Measurements from ENCODE around the gene SLC46A2. TPM values are rescaled to one million over a fixed set of nuclear protein-coding genes. Genes with fewer than 3 reads are reported as not detected.

Gene SLC46A2
- total RNA-seq, 1 experiment from 2014 or later, result not detected

DNA sequence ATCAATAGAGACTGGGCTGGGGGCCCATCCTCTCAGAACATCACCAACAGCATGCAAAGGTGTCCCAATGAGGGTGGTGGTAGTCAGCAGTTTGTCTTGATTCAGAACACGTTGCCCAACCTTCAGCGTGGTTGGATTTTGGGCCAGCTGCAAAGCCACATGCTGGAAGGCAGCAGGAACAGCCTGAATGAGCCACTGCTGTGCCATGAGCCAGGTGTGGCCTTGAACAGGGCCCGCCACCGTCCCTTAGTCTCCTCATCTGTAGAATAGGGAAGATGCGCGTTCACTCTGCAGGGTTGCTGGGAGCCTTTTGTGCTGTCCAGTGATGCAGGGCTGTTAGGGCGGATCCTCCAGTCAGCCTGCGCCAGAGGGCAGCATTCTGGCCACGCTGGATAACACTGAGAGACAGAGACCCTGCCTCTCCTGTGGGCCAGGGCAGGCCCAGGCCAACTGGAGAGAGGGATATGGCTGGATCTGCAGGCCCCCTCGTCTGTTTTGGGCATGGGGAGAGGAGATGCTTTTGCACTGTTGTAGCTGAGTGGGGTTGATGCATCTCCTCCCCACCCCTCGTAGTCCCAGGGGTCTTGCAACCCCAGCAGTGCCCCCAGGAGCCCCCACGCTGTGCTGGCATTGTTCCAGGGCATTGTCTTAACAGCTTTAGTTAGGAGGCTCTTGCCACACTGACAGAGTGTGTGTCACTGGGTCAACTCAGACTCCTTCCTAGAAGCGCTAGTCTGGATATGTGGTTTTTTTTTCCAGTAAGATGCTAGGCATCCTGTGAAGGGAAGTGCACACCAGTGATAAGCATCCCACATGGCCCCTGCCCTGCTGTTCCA lies 42.1 kb downstream of the SLC46A2 start:
- H2AFZ ChIP-seq (ENCODE audit: low read depth, low read length, poor library complexity, severe bottlenecking), result no peak overlapping the region
- no peak for DNase-seq (ENCODE audit: low read depth, low spot score)
- no peak for ATAC-seq
- no TSS peak for BruUV-seq (replicated peaks)
- ChIA-PET POLR2A (no interaction called here), RAD21 (ENCODE audit: low non-redundant PET in 1 of 2, low total read pairs in 2 of 2, uncharacterized antibody in 2 of 2, unreplicated experiment in 2 of 2) (no interaction called here), CTCF (no interaction called here)
- no peaks in the 10 kb centered on the region for H3K79me2 ChIP-seq (ENCODE audit: insufficient read depth, low read length)
- no peaks in the 10 kb centered on the region for H3K36me3 ChIP-seq (ENCODE audit: control insufficient read depth in 1 of 2, insufficient read depth in 2 of 2, low read length in 2 of 2)
- peaks cover 0 to 9% of the 10 kb centered on the region in 2 experiments; a peak in 2 of 4 replicates for H3K4me1 ChIP-seq (ENCODE audit: control insufficient read depth in 1 of 2, insufficient read depth in 2 of 2, low read length in 2 of 2)
- H3K27me3 ChIP-seq (ENCODE audit: insufficient read depth, low read length), result no peaks in the 10 kb centered on the region
- H3K9ac ChIP-seq (ENCODE audit: low read length), result no peak overlapping the region
- no peak overlapping the region for H3K27ac ChIP-seq (ENCODE audit: low read depth, low read length)
- no peak for TF ChIP-seq ELF1 (IDR thresholded peaks at IDR 0.05; ENCODE audit: borderline replicate concordance, low read depth)
- TF ChIP-seq RAD21 (IDR thresholded peaks at IDR 0.05; ENCODE audit: low read depth), result no peak
- intact Hi-C loops (cut with micrococcal nuclease), result loop anchor here (5.0 kb wide), 1 partner anchor 264 kb away; no protein-coding TSS in a partner anchor
- H3K9me3 ChIP-seq (ENCODE audit: control insufficient read depth in 1 of 2, insufficient read depth in 1 of 2, low read depth in 1 of 2, low read length in 2 of 2), result no peaks in the 10 kb centered on the region
- H3K4me2 ChIP-seq (ENCODE audit: low read length), result no peak overlapping the region
- no peaks in the 10 kb centered on the region for H4K20me1 ChIP-seq (ENCODE audit: insufficient read depth)
- no peaks in the 10 kb centered on the region for H3K9me2 ChIP-seq (ENCODE audit: insufficient read depth)
- H3K4me3 ChIP-seq (replicated peaks in 1 of 2; ENCODE audit: low read depth in 1 of 2, low read length in 2 of 2), result no peak overlapping the region

DNA sequence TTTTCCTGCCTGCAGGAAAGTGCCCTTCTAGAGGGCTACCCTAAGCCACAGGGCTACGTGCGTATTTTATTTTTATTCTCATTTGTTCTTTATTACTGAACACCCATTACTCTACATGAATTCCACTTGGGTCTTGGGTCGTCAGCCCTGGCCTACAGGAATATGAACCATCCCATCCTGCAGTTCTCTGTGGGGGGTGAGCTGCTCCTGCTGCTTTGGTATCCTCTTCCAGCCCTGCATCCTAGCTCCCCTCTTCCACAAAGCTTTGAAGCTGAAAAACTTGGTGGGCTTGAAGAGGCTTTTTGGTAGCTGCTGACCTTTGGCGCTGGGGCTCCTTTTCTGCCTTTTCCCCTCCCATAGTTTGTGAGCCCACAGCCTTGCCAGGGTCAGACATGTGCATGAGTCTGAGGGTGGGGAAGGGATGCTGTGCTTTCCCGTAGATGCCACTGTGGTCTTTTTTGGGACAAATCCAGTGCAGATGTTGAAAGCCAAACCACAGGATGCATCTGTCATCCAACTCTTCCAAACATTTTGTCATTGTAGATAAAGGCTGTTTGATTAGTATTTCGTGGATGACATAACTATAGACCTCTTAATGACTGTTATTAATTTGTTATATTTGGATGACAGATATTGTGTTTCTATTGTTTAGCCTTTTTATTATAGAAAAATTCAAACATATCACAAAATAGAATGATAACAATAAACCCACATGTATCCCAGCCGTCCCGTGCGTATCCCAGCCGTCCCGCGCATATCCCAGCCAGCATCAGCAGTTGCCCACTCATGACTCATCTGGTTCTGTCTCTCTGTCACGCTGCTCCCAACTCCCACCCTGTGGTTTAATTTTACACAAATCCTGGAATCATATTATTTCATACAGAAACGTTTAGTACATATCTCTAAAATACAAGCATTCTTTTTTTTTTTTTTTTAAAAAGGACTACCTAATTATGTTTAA lies 43.9 kb downstream of the SLC46A2 start:
- Histone ChIP-seq H3K9ac (ENCODE audit: low read length) (no peak overlapping the region), H3K4me3 (replicated peaks in 1 of 2; ENCODE audit: low read depth in 1 of 2, low read length in 2 of 2) (no peak overlapping the region), H2AFZ (ENCODE audit: low read depth, low read length, poor library complexity, severe bottlenecking) (no peak overlapping the region), H3K27ac (ENCODE audit: low read depth, low read length) (no peak overlapping the region), H3K9me2 (ENCODE audit: insufficient read depth) (no peaks in the 10 kb centered on the region), H3K9me3 (ENCODE audit: control insufficient read depth in 1 of 2, insufficient read depth in 1 of 2, low read depth in 1 of 2, low read length in 2 of 2) (no peaks in the 10 kb centered on the region), H3K36me3 (ENCODE audit: control insufficient read depth in 1 of 2, insufficient read depth in 2 of 2, low read length in 2 of 2) (no peaks in the 10 kb centered on the region), H3K4me2 (ENCODE audit: low read length) (no peak overlapping the region), H3K27me3 (ENCODE audit: insufficient read depth, low read length) (no peaks in the 10 kb centered on the region), H3K79me2 (ENCODE audit: insufficient read depth, low read length) (no peaks in the 10 kb centered on the region), H4K20me1 (ENCODE audit: insufficient read depth) (no peaks in the 10 kb centered on the region), H3K4me1 (ENCODE audit: control insufficient read depth in 1 of 2, insufficient read depth in 2 of 2, low read length in 2 of 2) (peaks cover 0 to 9% of the 10 kb centered on the region in 2 experiments; a peak in 2 of 4 replicates)
- BruUV-seq (replicated peaks), result no TSS peak
- RAD21 ChIA-PET (ENCODE audit: low non-redundant PET in 1 of 2, low total read pairs in 2 of 2, uncharacterized antibody in 2 of 2, unreplicated experiment in 2 of 2), result no interaction called here
- POLR2A ChIA-PET, result no interaction called here
- TF ChIP-seq TCF7L2 (IDR thresholded peaks at IDR 0.05; ENCODE audit: borderline replicate concordance, extremely low read depth, insufficient read depth, insufficient read length), result no peak
- TF ChIP-seq RAD21 (IDR thresholded peaks at IDR 0.05; ENCODE audit: low read depth), result no peak
- no peak for TF ChIP-seq EZH2phosphoT487 (IDR thresholded peaks at IDR 0.05; ENCODE audit: borderline replicate concordance)
- TF ChIP-seq FOSL1 (IDR thresholded peaks at IDR 0.05; ENCODE audit: low read depth), result no peak
- TF ChIP-seq EGR1 (IDR thresholded peaks at IDR 0.05; ENCODE audit: low read depth), result no peak
- no peak for TF ChIP-seq YY1 (IDR thresholded peaks at IDR 0.05; ENCODE audit: extremely low read depth, insufficient replicate concordance, low read depth, low read length)
- TF ChIP-seq, protein P1, sequence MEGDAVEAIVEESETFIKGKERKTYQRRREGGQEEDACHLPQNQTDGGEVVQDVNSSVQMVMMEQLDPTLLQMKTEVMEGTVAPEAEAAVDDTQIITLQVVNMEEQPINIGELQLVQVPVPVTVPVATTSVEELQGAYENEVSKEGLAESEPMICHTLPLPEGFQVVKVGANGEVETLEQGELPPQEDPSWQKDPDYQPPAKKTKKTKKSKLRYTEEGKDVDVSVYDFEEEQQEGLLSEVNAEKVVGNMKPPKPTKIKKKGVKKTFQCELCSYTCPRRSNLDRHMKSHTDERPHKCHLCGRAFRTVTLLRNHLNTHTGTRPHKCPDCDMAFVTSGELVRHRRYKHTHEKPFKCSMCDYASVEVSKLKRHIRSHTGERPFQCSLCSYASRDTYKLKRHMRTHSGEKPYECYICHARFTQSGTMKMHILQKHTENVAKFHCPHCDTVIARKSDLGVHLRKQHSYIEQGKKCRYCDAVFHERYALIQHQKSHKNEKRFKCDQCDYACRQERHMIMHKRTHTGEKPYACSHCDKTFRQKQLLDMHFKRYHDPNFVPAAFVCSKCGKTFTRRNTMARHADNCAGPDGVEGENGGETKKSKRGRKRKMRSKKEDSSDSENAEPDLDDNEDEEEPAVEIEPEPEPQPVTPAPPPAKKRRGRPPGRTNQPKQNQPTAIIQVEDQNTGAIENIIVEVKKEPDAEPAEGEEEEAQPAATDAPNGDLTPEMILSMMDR (IDR thresholded peaks at IDR 0.05 in 2 of 3, conservative IDR thresholded peaks at IDR 0.05 in 1 of 3; ENCODE audit: borderline replicate concordance in 1 of 3, insufficient read depth in 1 of 3, low read depth in 2 of 3, low read length in 2 of 3), result no peak
- no peak for TF ChIP-seq SRF (IDR thresholded peaks at IDR 0.05; ENCODE audit: low read depth)
- TF ChIP-seq, protein P2, sequence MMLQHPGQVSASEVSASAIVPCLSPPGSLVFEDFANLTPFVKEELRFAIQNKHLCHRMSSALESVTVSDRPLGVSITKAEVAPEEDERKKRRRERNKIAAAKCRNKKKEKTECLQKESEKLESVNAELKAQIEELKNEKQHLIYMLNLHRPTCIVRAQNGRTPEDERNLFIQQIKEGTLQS (IDR thresholded peaks at IDR 0.05), result no peak
- TF ChIP-seq POLR2A (IDR thresholded peaks at IDR 0.05; ENCODE audit: borderline replicate concordance, extremely low read depth, insufficient read depth, insufficient read length), result no peak
- no peak for ATAC-seq
- intact Hi-C loops (cut with micrococcal nuclease), result loop anchor here (5.0 kb wide), 1 partner anchor 265 kb away; no protein-coding TSS in a partner anchor
- CTCF ChIA-PET, result no interaction called here
- DNase-seq (ENCODE audit: low read depth, low spot score), result no peak

Data from HCT116 (cell line).